Caco-2 (cell line): Measurements from ENCODE around the gene ERC1. TPM values are rescaled to one million over a fixed set of nuclear protein-coding genes. Genes with fewer than 3 reads are reported as not detected.

Experiments
- BruUV-seq: library from RNA; stranded (reverse); fragments of 400-500 nt; replicated peaks from 2 replicates; lab custom pipeline; 2021; lab: Mats Ljungman, UMichigan
- CTCF ChIA-PET: fragments of 300-600 bp; sonication (Branson Sonifier 250); formaldehyde crosslinking; loops from one replicate; lab custom pipeline; 2022; ENCODE audit warnings: antibody characterized with exemption; lab: Charles Lee
- POLR2A ChIA-PET: fragments of 300-600 bp; sonication (Branson Sonifier 250); formaldehyde crosslinking; loops from one replicate; lab custom pipeline; 2022; ENCODE audit warnings: antibody characterized with exemption; lab: Charles Lee
- DNase-seq, 2 experiments: peaks; one replicate each; pipeline versions ENCODE4 v3.0.0 to v3.0.0-alpha.2; 2020 to 2022
- H3K27me3 ChIP-seq: replicated peaks from 2 replicates; pipeline ENCODE4 v1.6.0; 2011; ENCODE audit warnings: low read length; ENCODE audit not compliant: control insufficient read depth, insufficient read depth
- H3K36me3 ChIP-seq: 2 replicates; pipeline ENCODE4 v1.5.1; 2011; ENCODE audit warnings: low read length; ENCODE audit not compliant: control insufficient read depth, insufficient read depth
- H3K4me1 ChIP-seq: fragments of 250-450 bp; sonication (Bioruptor Pico); 2 replicates; pipeline ENCODE4 v1.5.1; 2020; ENCODE audit warnings: mild to moderate bottlenecking
- H3K4me3 ChIP-seq: 2 replicates; pipeline ENCODE4 v1.5.1; 2011; ENCODE audit warnings: low read depth, mild to moderate bottlenecking, control low read depth, low read length
- H3K9me3 ChIP-seq: fragments of 250-450 bp; sonication (Bioruptor Pico); 2 replicates; pipeline ENCODE4 v1.5.1; 2020; ENCODE audit warnings: mild to moderate bottlenecking, moderate library complexity
- H3K27ac Mint-ChIP-seq: one replicate; pipeline ENCODE4 v1.8.0; 2022; ENCODE audit warnings: mixed read lengths; ENCODE audit not compliant: unreplicated experiment
- H3K27me3 Mint-ChIP-seq: one replicate; pipeline ENCODE4 v1.8.0; 2022; ENCODE audit warnings: mixed read lengths; ENCODE audit not compliant: insufficient read depth, unreplicated experiment
- H3K36me3 Mint-ChIP-seq: one replicate; pipeline ENCODE4 v1.8.0; 2022; ENCODE audit warnings: mild to moderate bottlenecking, mixed read lengths; ENCODE audit not compliant: insufficient read depth, unreplicated experiment
- H3K4me1 Mint-ChIP-seq: one replicate; pipeline ENCODE4 v1.8.0; 2022; ENCODE audit warnings: low read depth, mixed read lengths; ENCODE audit not compliant: unreplicated experiment
- H3K4me3 Mint-ChIP-seq: one replicate; pipeline ENCODE4 v1.8.0; 2022; ENCODE audit warnings: mild to moderate bottlenecking, moderate library complexity, mixed read lengths; ENCODE audit not compliant: unreplicated experiment
- H3K9me3 Mint-ChIP-seq: one replicate; pipeline ENCODE4 v1.8.0; 2022; ENCODE audit warnings: mixed read lengths; ENCODE audit not compliant: unreplicated experiment
- intact Hi-C: fragments of 100-400 bp; cut with micrococcal nuclease; formaldehyde crosslinking; loops from one replicate; pipeline ENCODE4 v1.10.0; 2022; ENCODE audit not compliant: unreplicated experiment
- total RNA-seq: library from RNA; stranded (reverse); gene quantifications from 2 replicates; pipeline ENCODE4 v1.2.3, GENCODE V29; 2022
- TF ChIP-seq, protein P1 (sequence below), 2 experiments: fragments of 200-600 bp in 1 of 2; IDR thresholded peaks; 1 replicate in 1 of 2; 2 replicates in 1 of 2; pipeline versions ENCODE4 v1.5.1 to v1.8.0; 2011 to 2022; ENCODE audit warnings: antibody characterized with exemption in 1 of 2, control low read depth in 1 of 2, inconsistent platforms in 1 of 2, low read depth in 1 of 2, low read length in 1 of 2, mild to moderate bottlenecking in 1 of 2, moderate library complexity in 1 of 2; ENCODE audit not compliant: insufficient read depth in 1 of 2, severe bottlenecking in 1 of 2, unreplicated experiment in 1 of 2

The ERC1 gene
- total RNA-seq, 1 experiment from 2014 or later = 88.4 TPM

DNA sequence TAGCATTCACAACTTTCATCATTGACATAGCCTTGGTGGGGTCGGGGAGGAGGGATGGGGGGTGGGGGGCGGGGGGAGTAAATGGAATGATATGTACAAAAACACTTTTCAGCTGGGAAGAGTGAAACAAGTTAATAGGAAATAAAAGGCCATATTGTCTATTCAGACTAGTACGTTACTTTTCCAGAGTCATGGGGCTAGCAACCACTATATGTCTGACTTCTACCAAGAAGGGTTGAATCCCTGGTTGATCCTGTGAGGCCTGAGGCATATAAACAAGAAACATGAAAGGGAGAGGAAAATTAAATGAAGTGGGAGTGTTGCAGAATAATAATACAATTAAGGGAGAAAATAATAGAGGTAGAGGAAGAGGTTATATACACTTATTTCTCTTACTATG lies 225.5 kb downstream of the ERC1 start:
- Histone ChIP-seq H3K9me3 (no peaks in the 10 kb centered on the region), H3K27me3 (no peaks in the 10 kb centered on the region), H3K36me3 (no peaks in the 10 kb centered on the region), H3K4me1 (peaks cover 13% of the 10 kb centered on the region), H3K4me3 (no peak overlapping the region)
- Mint-ChIP-seq H3K27ac (no peak overlapping the region), H3K4me1 (no peaks in the 10 kb centered on the region), H3K27me3 (no peaks in the 10 kb centered on the region), H3K36me3 (no peaks in the 10 kb centered on the region), H3K4me3 (no peak overlapping the region), H3K9me3 (no peaks in the 10 kb centered on the region)
- POLR2A ChIA-PET = no interaction called here
- CTCF ChIA-PET = no interaction called here
- no TSS peak for BruUV-seq
- DNase-seq = no peak
- TF ChIP-seq, protein P1, sequence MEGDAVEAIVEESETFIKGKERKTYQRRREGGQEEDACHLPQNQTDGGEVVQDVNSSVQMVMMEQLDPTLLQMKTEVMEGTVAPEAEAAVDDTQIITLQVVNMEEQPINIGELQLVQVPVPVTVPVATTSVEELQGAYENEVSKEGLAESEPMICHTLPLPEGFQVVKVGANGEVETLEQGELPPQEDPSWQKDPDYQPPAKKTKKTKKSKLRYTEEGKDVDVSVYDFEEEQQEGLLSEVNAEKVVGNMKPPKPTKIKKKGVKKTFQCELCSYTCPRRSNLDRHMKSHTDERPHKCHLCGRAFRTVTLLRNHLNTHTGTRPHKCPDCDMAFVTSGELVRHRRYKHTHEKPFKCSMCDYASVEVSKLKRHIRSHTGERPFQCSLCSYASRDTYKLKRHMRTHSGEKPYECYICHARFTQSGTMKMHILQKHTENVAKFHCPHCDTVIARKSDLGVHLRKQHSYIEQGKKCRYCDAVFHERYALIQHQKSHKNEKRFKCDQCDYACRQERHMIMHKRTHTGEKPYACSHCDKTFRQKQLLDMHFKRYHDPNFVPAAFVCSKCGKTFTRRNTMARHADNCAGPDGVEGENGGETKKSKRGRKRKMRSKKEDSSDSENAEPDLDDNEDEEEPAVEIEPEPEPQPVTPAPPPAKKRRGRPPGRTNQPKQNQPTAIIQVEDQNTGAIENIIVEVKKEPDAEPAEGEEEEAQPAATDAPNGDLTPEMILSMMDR (IDR thresholded peaks at IDR 0.05; ENCODE audit: insufficient read depth in 1 of 2, low read depth in 1 of 2, low read length in 1 of 2, severe bottlenecking in 1 of 2, unreplicated experiment in 1 of 2) = no peak
- intact Hi-C loops = no loop called here

DNA sequence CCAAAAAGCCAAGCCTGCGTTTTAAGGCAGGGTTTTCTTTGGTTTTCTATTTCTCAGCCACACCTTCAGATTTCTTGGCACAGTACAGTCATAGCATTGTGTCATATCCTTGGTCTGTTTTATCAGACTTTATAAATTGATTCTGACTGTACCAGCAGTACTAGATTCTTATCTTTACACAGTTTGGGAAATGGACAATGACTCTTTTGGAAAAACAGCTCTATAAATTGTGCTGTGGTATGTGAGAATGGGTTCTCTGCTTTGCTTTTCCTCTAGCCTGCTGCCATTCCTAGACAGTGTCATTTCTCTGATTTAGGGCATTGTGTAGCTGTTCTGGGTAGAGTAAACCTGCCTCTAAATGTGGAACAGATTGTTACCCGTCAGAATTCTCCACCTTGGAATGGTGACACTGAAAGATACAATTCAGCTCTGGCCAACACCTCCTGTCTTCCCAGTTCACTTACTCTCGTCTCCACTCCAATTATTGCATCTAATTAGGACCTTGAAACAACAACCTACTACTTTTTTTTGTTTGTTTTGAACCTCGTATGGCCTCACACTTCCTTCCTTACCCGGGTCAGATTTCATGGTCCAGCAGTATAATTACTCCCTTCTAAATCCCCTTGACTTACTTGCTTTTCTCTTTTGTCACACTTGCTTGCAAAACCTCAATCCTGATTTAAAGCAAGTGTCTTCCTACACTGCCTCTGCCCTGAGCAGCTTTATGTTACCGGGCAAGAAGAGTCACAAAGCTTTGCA lies 226.3 kb downstream of the ERC1 start:
- TF ChIP-seq, protein P1 (IDR thresholded peaks at IDR 0.05; ENCODE audit: insufficient read depth in 1 of 2, low read depth in 1 of 2, low read length in 1 of 2, severe bottlenecking in 1 of 2, unreplicated experiment in 1 of 2) = no peak
- no peaks in the 10 kb centered on the region for H3K27me3 ChIP-seq
- CTCF ChIA-PET = no interaction called here
- H3K4me3 Mint-ChIP-seq = no peak overlapping the region
- no peak overlapping the region for H3K4me3 ChIP-seq
- H3K27me3 Mint-ChIP-seq = no peaks in the 10 kb centered on the region
- no peaks in the 10 kb centered on the region for H3K9me3 Mint-ChIP-seq
- H3K4me1 Mint-ChIP-seq = no peaks in the 10 kb centered on the region
- H3K4me1 ChIP-seq = peaks cover 13% of the 10 kb centered on the region
- H3K27ac Mint-ChIP-seq = no peak overlapping the region
- H3K9me3 ChIP-seq = no peaks in the 10 kb centered on the region
- no peaks in the 10 kb centered on the region for H3K36me3 ChIP-seq
- POLR2A ChIA-PET = no interaction called here
- intact Hi-C loops = no loop called here
- BruUV-seq = no TSS peak
- no peaks in the 10 kb centered on the region for H3K36me3 Mint-ChIP-seq
- DNase-seq = no peak

DNA sequence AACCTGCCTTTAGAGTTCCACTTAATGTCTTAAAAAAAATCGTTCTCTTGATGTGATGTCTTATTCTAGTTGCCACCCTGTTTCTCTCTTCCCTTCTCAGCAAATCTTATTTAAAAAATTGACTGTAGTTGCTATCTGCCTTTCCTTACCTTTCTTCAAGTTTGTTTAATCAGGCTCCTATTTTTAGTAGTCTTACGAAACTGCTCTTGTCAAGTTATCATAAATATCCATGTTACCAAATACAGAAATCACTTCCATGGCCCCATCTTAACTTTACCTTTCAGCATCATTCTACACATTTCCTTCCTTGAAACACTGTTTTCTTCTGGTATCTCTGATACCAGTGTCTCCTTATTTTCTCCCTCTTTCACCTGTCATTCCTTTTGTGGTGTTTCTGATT lies 227.3 kb downstream of the ERC1 start:
- POLR2A ChIA-PET = no interaction called here
- Histone ChIP-seq H3K27me3 (no peaks in the 10 kb centered on the region), H3K36me3 (no peaks in the 10 kb centered on the region), H3K9me3 (no peaks in the 10 kb centered on the region), H3K4me1 (peaks cover 13% of the 10 kb centered on the region), H3K4me3 (no peak overlapping the region)
- intact Hi-C loops = no loop called here
- TF ChIP-seq, protein P1 (IDR thresholded peaks at IDR 0.05; ENCODE audit: insufficient read depth in 1 of 2, low read depth in 1 of 2, low read length in 1 of 2, severe bottlenecking in 1 of 2, unreplicated experiment in 1 of 2) = no peak
- H3K27ac Mint-ChIP-seq = no peak overlapping the region
- no peaks in the 10 kb centered on the region for H3K27me3 Mint-ChIP-seq
- H3K9me3 Mint-ChIP-seq = no peaks in the 10 kb centered on the region
- H3K36me3 Mint-ChIP-seq = no peaks in the 10 kb centered on the region
- CTCF ChIA-PET = no interaction called here
- no peak overlapping the region for H3K4me3 Mint-ChIP-seq
- no peak for DNase-seq
- BruUV-seq = no TSS peak
- no peaks in the 10 kb centered on the region for H3K4me1 Mint-ChIP-seq
